ENCODE results near the gene CELSR1. TPM values are rescaled to one million over a fixed set of nuclear protein-coding genes. Genes with fewer than 3 reads are reported as not detected.

Gene CELSR1
- total and polyA plus RNA-seq, 2 of the 13 experiments (the other 11 are each of a cell fraction or from before 2014, with no cell fraction given) = 0.78 to 1.8 TPM

GRCh38 chr22:46367707-46368191 lies 169.7 kb downstream of the CELSR1 start (continued):
- TF ChIP-seq, protein P1, sequence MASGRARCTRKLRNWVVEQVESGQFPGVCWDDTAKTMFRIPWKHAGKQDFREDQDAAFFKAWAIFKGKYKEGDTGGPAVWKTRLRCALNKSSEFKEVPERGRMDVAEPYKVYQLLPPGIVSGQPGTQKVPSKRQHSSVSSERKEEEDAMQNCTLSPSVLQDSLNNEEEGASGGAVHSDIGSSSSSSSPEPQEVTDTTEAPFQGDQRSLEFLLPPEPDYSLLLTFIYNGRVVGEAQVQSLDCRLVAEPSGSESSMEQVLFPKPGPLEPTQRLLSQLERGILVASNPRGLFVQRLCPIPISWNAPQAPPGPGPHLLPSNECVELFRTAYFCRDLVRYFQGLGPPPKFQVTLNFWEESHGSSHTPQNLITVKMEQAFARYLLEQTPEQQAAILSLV (CRISPR knock-in tag; IDR thresholded peaks at IDR 0.05; ENCODE audit: borderline replicate concordance) = no peak
- TF ChIP-seq, protein P2, sequence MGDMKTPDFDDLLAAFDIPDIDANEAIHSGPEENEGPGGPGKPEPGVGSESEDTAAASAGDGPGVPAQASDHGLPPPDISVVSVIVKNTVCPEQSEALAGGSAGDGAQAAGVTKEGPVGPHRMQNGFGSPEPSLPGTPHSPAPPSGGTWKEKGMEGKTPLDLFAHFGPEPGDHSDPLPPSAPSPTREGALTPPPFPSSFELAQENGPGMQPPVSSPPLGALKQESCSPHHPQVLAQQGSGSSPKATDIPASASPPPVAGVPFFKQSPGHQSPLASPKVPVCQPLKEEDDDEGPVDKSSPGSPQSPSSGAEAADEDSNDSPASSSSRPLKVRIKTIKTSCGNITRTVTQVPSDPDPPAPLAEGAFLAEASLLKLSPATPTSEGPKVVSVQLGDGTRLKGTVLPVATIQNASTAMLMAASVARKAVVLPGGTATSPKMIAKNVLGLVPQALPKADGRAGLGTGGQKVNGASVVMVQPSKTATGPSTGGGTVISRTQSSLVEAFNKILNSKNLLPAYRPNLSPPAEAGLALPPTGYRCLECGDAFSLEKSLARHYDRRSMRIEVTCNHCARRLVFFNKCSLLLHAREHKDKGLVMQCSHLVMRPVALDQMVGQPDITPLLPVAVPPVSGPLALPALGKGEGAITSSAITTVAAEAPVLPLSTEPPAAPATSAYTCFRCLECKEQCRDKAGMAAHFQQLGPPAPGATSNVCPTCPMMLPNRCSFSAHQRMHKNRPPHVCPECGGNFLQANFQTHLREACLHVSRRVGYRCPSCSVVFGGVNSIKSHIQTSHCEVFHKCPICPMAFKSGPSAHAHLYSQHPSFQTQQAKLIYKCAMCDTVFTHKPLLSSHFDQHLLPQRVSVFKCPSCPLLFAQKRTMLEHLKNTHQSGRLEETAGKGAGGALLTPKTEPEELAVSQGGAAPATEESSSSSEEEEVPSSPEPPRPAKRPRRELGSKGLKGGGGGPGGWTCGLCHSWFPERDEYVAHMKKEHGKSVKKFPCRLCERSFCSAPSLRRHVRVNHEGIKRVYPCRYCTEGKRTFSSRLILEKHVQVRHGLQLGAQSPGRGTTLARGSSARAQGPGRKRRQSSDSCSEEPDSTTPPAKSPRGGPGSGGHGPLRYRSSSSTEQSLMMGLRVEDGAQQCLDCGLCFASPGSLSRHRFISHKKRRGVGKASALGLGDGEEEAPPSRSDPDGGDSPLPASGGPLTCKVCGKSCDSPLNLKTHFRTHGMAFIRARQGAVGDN (CRISPR knock-in tag; IDR thresholded peaks at IDR 0.05) = peak; percentile 73
- TF ChIP-seq, protein P3, sequence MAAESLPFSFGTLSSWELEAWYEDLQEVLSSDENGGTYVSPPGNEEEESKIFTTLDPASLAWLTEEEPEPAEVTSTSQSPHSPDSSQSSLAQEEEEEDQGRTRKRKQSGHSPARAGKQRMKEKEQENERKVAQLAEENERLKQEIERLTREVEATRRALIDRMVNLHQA (CRISPR knock-in tag; IDR thresholded peaks at IDR 0.05) = no peak
- TF ChIP-seq ELK4 (CRISPR knock-in tag; IDR thresholded peaks at IDR 0.05; ENCODE audit: borderline replicate concordance) (no peak), SP2 (CRISPR knock-in tag; IDR thresholded peaks at IDR 0.05) (no peak), ZNF143 (CRISPR knock-in tag; IDR thresholded peaks at IDR 0.05) (no peak), FOXJ3 (CRISPR knock-in tag; IDR thresholded peaks at IDR 0.05; ENCODE audit: borderline replicate concordance) (no peak), ATF1 (CRISPR knock-in tag; IDR thresholded peaks at IDR 0.05) (no peak), ZNF878 (CRISPR knock-in tag; IDR thresholded peaks at IDR 0.05) (no peak), EP300 (IDR thresholded peaks at IDR 0.05; ENCODE audit: low read depth in 2 of 2, low read length in 2 of 2) (no peak), EP300 (CRISPR knock-in tag; IDR thresholded peaks at IDR 0.05; ENCODE audit: borderline replicate concordance) (no peak), HDAC2 (CRISPR knock-in tag; IDR thresholded peaks at IDR 0.05) (no peak; the same call in 1 of the 2 replicates), ZNF44 (CRISPR knock-in tag; IDR thresholded peaks at IDR 0.05) (no peak), ATF5 (CRISPR knock-in tag; IDR thresholded peaks at IDR 0.05; ENCODE audit: low read depth) (no peak), ZNF136 (CRISPR knock-in tag; IDR thresholded peaks at IDR 0.05; ENCODE audit: low read depth) (no peak), BATF2 (CRISPR knock-in tag; IDR thresholded peaks at IDR 0.05) (no peak)
- TF ChIP-seq, protein P4, sequence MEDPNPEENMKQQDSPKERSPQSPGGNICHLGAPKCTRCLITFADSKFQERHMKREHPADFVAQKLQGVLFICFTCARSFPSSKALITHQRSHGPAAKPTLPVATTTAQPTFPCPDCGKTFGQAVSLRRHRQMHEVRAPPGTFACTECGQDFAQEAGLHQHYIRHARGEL (CRISPR knock-in tag; IDR thresholded peaks at IDR 0.05) = no peak
- TF ChIP-seq, protein P5, sequence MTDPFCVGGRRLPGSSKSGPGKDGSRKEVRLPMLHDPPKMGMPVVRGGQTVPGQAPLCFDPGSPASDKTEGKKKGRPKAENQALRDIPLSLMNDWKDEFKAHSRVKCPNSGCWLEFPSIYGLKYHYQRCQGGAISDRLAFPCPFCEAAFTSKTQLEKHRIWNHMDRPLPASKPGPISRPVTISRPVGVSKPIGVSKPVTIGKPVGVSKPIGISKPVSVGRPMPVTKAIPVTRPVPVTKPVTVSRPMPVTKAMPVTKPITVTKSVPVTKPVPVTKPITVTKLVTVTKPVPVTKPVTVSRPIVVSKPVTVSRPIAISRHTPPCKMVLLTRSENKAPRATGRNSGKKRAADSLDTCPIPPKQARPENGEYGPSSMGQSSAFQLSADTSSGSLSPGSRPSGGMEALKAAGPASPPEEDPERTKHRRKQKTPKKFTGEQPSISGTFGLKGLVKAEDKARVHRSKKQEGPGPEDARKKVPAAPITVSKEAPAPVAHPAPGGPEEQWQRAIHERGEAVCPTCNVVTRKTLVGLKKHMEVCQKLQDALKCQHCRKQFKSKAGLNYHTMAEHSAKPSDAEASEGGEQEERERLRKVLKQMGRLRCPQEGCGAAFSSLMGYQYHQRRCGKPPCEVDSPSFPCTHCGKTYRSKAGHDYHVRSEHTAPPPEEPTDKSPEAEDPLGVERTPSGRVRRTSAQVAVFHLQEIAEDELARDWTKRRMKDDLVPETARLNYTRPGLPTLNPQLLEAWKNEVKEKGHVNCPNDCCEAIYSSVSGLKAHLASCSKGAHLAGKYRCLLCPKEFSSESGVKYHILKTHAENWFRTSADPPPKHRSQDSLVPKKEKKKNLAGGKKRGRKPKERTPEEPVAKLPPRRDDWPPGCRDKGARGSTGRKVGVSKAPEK (CRISPR knock-in tag; IDR thresholded peaks at IDR 0.05; ENCODE audit: borderline replicate concordance) = no peak
